Smooth muscle cell (in vitro differentiated cells): ENCODE data around the gene CYP1B1. TPM values are rescaled to one million over a fixed set of nuclear protein-coding genes. Genes with fewer than 3 reads are reported as not detected.
A peak's percentile ranks its signal among the peaks of the same experiment; 100 is the strongest.

Experiments used
- DNase-seq: peaks from one replicate; lab custom pipeline; 2025; ENCODE audit not compliant: unreplicated experiment; lab: John Stamatoyannopoulos, UW
- H2AFZ ChIP-seq: fragments of 200-600 bp; sonication (generic); 2 replicates; pipeline ENCODE4 v1.6.0; 2016; ENCODE audit warnings: antibody characterized with exemption, low read depth, mild to moderate bottlenecking
- H3F3A ChIP-seq: fragments of 200-600 bp; sonication (generic); 2 replicates; pipeline ENCODE4 v1.6.0; 2017; ENCODE audit warnings: antibody characterized with exemption, low read depth
- H3K27ac ChIP-seq: fragments of 200-600 bp; sonication (generic); 2 replicates; pipeline ENCODE4 v1.5.1; 2016; ENCODE audit warnings: low read depth, mild to moderate bottlenecking
- H3K27me3 ChIP-seq: fragments of 200-600 bp; sonication (generic); 2 replicates; pipeline ENCODE4 v1.6.1; 2016; ENCODE audit warnings: low read depth, mild to moderate bottlenecking
- H3K36me3 ChIP-seq: fragments of 200-600 bp; sonication (generic); 2 replicates; pipeline ENCODE4 v1.5.1; 2016; ENCODE audit warnings: low read depth
- H3K4me1 ChIP-seq: fragments of 200-600 bp; sonication (generic); 2 replicates; pipeline ENCODE4 v1.5.1; 2016; ENCODE audit warnings: low read depth
- H3K4me2 ChIP-seq: fragments of 200-600 bp; sonication (generic); 2 replicates; pipeline ENCODE4 v1.6.0; 2016; ENCODE audit warnings: mild to moderate bottlenecking
- H3K4me3 ChIP-seq: fragments of 200-600 bp; sonication (generic); 2 replicates; pipeline ENCODE4 v1.5.1; 2016; ENCODE audit warnings: mild to moderate bottlenecking
- H3K79me2 ChIP-seq: fragments of 200-600 bp; sonication (generic); 2 replicates; pipeline ENCODE4 v1.6.0; 2016; ENCODE audit warnings: low read depth, mild to moderate bottlenecking
- H3K9ac ChIP-seq: fragments of 200-600 bp; sonication (generic); 2 replicates; pipeline ENCODE4 v1.6.0; 2016; ENCODE audit warnings: low read depth
- H3K9me3 ChIP-seq: fragments of 200-600 bp; sonication (generic); replicated peaks from 2 replicates; pipeline ENCODE4 v1.5.1; 2016; ENCODE audit warnings: low read depth
- H4K20me1 ChIP-seq: fragments of 200-600 bp; sonication (generic); 2 replicates; pipeline ENCODE4 v1.6.0; 2016; ENCODE audit warnings: low read depth
- CTCF ChIP-seq: fragments of 200-600 bp; sonication (generic); IDR thresholded peaks from 2 replicates; pipeline ENCODE4 v1.5.1; 2017; ENCODE audit warnings: borderline replicate concordance, mild to moderate bottlenecking, antibody characterized with exemption; ENCODE audit not compliant: insufficient read depth, poor library complexity, severe bottlenecking
- WGBS: methylation state at CpG from one replicate; pipeline ENCODE4 v1.1.7; 2016; ENCODE audit warnings: low lambda C conversion rate; 5-methylcytosine and 5-hydroxymethylcytosine counted together
- polyA plus RNA-seq: library from polyadenylated mRNA; unstranded; fragments of >200 nt; fragmentation: Nextera tagmentation; extraction: Ambion mirVana; gene quantifications from 2 replicates; pipeline ENCODE4 v1.2.1, GENCODE V29; 2016
- total RNA-seq: library from RNA; depleted of rRNA; stranded (reverse); fragments of >200 nt; gene quantifications from 2 replicates; pipeline ENCODE4 v1.2.3, GENCODE V29; 2014

The CYP1B1 gene
- total and polyA plus RNA-seq, 2 experiments from 2014 or later, result 23.2 to 47.7 TPM

- Histone ChIP-seq H3F3A (peaks cover 10% of the 10 kb centered on the region), H3K79me2 (peaks cover 7% of the 10 kb centered on the region), H3K9me3 (no peaks in the 10 kb centered on the region), H3K27ac (no peak overlapping the region), H3K4me1 (peaks cover 5% of the 10 kb centered on the region), H3K4me3 (no peak overlapping the region), H3K27me3 (peaks cover 22% of the 10 kb centered on the region), H3K9ac (no peak overlapping the region), H4K20me1 (no peaks in the 10 kb centered on the region), H3K36me3 (no peaks in the 10 kb centered on the region), H2AFZ (no peak overlapping the region), H3K4me2 (no peak overlapping the region)
- DNase-seq, result no peak
- TF ChIP-seq CTCF, result no peak
- WGBS, result 65% methylated on average over 3 of the region's 3 CpGs
Observed at GRCh38 chr2:38080346-38080745, 4.4 kb upstream of the CYP1B1 start.

DNA sequence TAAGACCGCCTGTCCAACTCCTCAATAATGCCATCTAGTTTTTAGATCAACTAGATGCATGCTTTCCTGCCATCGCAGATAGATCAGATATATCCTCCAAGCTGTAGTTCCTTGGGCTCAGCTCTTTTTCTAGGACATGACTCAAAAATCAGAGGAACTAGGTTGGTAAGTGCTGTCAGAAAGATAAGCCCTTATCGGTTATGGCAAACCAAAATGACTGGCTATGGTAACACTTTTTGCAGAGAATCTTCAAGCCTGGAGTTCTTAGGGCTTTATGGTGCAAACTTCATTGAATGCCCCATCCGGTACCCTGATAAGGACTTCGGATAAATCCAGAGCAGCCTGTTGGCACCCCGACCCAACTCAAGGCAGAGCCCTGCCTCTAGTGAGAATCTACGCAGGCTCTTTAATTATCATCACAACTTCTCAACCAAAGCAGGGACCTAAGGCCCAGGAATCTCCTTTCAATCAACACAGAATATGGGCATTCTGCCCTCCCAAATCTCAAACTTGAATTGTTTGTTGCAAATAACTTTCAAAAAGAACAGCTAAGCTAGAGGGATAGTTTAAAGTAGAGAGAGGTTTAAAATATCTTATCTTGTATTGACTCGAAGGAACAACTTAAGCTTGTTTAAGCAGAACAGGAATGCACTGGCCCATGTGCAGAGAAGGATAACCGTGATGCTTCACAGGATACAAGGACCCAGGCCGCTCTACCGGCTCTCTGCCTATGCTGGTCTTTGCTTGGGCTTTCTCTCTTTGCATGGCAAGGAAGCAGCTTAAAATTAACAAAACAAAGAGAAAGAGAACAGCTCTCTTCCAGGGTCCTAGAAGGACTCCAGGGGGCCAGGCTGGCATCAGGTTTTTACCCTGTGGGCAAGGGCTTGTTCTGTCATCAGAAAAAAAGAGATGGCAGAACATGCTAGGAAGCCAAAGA is 3.4 kb upstream of the CYP1B1 start:
- Histone ChIP-seq H3K27ac (peak overlapping the region; percentile 24), H3K27me3 (peaks cover 23% of the 10 kb centered on the region), H3K9ac (no peak overlapping the region), H3K4me3 (no peak overlapping the region), H3K9me3 (no peaks in the 10 kb centered on the region), H4K20me1 (no peaks in the 10 kb centered on the region), H2AFZ (no peak overlapping the region), H3F3A (peaks cover 10% of the 10 kb centered on the region), H3K36me3 (no peaks in the 10 kb centered on the region), H3K79me2 (peaks cover 7% of the 10 kb centered on the region), H3K4me1 (peaks cover 5% of the 10 kb centered on the region), H3K4me2 (no peak overlapping the region)
- WGBS, result 45% methylated on average over 11 of the region's 11 CpGs
- DNase-seq, result no peak
- no peak for TF ChIP-seq CTCF

- Histone ChIP-seq H3K36me3 (no peaks in the 10 kb centered on the region), H4K20me1 (no peaks in the 10 kb centered on the region), H3K79me2 (peaks cover 8% of the 10 kb centered on the region), H3K4me2 (peak overlapping the region; percentile 84), H3K4me3 (peak overlapping the region; percentile 53), H3K27ac (peak overlapping the region; percentile 91), H2AFZ (no peak overlapping the region), H3K9me3 (no peaks in the 10 kb centered on the region), H3K4me1 (peaks cover 12% of the 10 kb centered on the region), H3F3A (peaks cover 10% of the 10 kb centered on the region), H3K9ac (peak overlapping the region; percentile 81), H3K27me3 (peaks cover 38% of the 10 kb centered on the region)
- 27% methylated on average over 12 of the region's 12 CpGs for WGBS
- DNase-seq, result no peak
- no peak for TF ChIP-seq CTCF
Observed at GRCh38 chr2:38077431-38077769, 1.4 kb upstream of the CYP1B1 start.
